ENCODE measurements around the gene NRG3.

NRG3 gene

DNA sequence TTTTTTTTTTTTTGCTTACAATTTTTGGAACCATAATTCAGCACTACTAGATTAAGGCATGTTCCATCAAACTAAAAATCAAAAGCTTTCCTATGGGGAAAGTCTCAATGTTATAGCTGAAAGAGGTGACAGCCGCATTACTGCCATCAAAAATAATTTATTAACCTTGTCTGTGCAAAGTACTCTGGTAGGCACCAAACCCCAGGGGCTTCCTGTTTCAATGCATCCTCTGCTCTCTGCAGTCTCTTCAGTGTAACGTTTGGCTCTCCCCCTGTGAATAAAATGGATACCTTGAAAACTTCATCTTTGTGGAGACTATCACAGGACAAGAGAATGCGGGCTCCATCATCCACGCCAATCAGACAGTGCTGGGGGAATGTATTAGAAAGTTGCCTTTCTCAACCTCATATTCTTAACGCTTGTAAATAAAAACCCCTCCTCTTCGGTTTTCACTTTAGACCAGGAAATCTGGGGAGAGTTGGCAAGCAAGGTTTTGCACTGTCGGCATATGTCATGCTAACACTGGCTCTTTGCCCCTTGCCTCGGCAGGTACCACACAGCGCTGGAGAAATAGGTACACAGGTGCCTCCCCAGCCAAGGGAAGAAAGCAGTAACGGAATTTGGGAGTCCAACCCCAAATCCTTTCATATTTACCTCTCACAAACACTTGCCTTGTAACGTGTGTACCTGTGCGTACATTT, 1.6 kb upstream of the NRG3 start:
- Histone ChIP-seq H3K4me1 (no peaks in the 10 kb centered on the region), H3K27me3 (ENCODE audit: control insufficient read depth, insufficient read depth, low read length) (no peaks in the 10 kb centered on the region), H3K4me3 (ENCODE audit: low read depth, low read length) (no peak overlapping the region), H3K4me2 (ENCODE audit: low read length) (peak overlapping the region; percentile 13), H3K9me3 (ENCODE audit: control insufficient read depth, low read length) (no peaks in the 10 kb centered on the region), H3K27ac (no peak overlapping the region), H3K9ac (no peak overlapping the region), H3K79me2 (no peaks in the 10 kb centered on the region), H2AFZ (peak overlapping the region; percentile 8), H3K36me3 (ENCODE audit: control insufficient read depth, insufficient read depth, low read length) (no peaks in the 10 kb centered on the region)
- TF ChIP-seq, protein P1, sequence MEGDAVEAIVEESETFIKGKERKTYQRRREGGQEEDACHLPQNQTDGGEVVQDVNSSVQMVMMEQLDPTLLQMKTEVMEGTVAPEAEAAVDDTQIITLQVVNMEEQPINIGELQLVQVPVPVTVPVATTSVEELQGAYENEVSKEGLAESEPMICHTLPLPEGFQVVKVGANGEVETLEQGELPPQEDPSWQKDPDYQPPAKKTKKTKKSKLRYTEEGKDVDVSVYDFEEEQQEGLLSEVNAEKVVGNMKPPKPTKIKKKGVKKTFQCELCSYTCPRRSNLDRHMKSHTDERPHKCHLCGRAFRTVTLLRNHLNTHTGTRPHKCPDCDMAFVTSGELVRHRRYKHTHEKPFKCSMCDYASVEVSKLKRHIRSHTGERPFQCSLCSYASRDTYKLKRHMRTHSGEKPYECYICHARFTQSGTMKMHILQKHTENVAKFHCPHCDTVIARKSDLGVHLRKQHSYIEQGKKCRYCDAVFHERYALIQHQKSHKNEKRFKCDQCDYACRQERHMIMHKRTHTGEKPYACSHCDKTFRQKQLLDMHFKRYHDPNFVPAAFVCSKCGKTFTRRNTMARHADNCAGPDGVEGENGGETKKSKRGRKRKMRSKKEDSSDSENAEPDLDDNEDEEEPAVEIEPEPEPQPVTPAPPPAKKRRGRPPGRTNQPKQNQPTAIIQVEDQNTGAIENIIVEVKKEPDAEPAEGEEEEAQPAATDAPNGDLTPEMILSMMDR (IDR thresholded peaks at IDR 0.05) = no peak

DNA sequence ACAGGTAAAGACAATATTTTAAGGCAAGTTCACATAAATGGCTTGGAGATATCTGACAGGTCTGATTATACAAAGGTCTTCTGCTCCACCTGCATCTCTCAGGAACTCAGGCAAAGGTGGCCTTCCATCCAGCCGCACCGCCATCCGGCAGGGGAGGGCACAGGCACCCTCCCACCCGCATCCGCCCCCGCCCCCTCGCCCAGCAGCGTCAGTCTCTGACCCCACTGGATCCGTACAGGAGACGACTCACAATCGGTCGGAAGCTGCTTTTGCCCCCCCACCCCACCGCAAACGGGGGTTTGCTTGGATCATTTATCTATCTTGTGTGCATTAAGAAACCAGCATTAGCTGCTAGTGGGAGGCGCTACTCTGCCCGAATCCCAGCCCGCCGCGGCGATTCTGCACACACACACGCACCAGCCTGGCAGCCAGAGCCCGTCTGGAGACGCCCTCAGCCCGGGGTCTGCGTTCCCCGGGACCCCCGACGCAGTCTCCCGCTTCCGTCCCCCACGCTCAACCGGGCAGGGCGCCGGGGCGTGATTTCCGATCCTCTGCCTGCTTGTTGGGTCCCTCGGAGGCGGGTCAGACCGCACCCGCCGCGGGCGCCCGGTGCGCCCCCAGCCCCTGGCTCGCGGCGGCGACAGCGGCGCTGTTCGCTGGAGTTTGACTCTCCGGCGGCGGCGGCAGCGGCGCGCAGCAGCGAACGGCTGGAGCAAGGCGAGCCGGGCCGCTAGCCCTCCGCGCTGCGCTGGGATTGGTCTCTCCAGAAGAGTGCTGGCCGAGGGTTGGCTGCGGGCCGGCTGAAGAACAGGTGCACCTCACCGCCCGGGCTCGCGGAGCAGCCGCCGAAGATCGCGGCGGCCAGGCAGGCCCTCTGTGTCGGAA, 820 bp upstream of the NRG3 start:
- Histone ChIP-seq H3K9ac (no peak overlapping the region), H3K79me2 (no peaks in the 10 kb centered on the region), H3K9me3 (ENCODE audit: control insufficient read depth, low read length) (no peaks in the 10 kb centered on the region), H3K4me3 (ENCODE audit: low read depth, low read length) (peak overlapping the region; percentile 46), H3K27me3 (ENCODE audit: control insufficient read depth, insufficient read depth, low read length) (no peaks in the 10 kb centered on the region), H3K36me3 (ENCODE audit: control insufficient read depth, insufficient read depth, low read length) (no peaks in the 10 kb centered on the region), H3K4me2 (ENCODE audit: low read length) (peak overlapping the region; percentile 62), H3K4me1 (no peaks in the 10 kb centered on the region), H3K27ac (peak overlapping the region; percentile 17), H2AFZ (peak overlapping the region; percentile 76)
- TF ChIP-seq, protein P1 (IDR thresholded peaks at IDR 0.05) = no peak

DNA sequence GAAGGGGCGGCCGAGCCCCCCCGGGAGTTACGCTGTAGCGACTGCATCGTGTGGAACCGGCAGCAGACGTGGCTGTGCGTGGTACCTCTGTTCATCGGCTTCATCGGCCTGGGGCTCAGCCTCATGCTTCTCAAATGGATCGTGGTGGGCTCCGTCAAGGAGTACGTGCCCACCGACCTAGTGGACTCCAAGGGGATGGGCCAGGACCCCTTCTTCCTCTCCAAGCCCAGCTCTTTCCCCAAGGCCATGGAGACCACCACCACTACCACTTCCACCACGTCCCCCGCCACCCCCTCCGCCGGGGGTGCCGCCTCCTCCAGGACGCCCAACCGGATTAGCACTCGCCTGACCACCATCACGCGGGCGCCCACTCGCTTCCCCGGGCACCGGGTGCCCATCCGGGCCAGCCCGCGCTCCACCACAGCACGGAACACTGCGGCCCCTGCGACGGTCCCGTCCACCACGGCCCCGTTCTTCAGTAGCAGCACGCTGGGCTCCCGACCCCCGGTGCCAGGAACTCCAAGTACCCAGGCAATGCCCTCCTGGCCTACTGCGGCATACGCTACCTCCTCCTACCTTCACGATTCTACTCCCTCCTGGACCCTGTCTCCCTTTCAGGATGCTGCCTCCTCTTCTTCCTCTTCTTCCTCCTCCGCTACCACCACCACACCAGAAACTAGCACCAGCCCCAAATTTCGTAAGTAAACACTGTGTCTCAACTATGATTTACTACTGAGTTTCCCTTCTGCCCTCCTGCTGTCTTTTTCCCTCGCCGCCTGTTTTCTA, 666 bp downstream of the NRG3 start:
- H3K9me3 ChIP-seq (ENCODE audit: control insufficient read depth, low read length) = no peaks in the 10 kb centered on the region
- no peaks in the 10 kb centered on the region for H3K4me1 ChIP-seq
- H2AFZ ChIP-seq = peak overlapping the region; percentile 59
- peak overlapping the region; percentile 15 for H3K4me3 ChIP-seq (ENCODE audit: low read depth, low read length)
- H3K9ac ChIP-seq = no peak overlapping the region
- H3K27ac ChIP-seq = no peak overlapping the region
- H3K79me2 ChIP-seq = no peaks in the 10 kb centered on the region
- TF ChIP-seq, protein P1 (IDR thresholded peaks at IDR 0.05) = no peak
- peak overlapping the region; percentile 60 for H3K4me2 ChIP-seq (ENCODE audit: low read length)
- no peaks in the 10 kb centered on the region for H3K36me3 ChIP-seq (ENCODE audit: control insufficient read depth, insufficient read depth, low read length)
- no peaks in the 10 kb centered on the region for H3K27me3 ChIP-seq (ENCODE audit: control insufficient read depth, insufficient read depth, low read length)

DNA sequence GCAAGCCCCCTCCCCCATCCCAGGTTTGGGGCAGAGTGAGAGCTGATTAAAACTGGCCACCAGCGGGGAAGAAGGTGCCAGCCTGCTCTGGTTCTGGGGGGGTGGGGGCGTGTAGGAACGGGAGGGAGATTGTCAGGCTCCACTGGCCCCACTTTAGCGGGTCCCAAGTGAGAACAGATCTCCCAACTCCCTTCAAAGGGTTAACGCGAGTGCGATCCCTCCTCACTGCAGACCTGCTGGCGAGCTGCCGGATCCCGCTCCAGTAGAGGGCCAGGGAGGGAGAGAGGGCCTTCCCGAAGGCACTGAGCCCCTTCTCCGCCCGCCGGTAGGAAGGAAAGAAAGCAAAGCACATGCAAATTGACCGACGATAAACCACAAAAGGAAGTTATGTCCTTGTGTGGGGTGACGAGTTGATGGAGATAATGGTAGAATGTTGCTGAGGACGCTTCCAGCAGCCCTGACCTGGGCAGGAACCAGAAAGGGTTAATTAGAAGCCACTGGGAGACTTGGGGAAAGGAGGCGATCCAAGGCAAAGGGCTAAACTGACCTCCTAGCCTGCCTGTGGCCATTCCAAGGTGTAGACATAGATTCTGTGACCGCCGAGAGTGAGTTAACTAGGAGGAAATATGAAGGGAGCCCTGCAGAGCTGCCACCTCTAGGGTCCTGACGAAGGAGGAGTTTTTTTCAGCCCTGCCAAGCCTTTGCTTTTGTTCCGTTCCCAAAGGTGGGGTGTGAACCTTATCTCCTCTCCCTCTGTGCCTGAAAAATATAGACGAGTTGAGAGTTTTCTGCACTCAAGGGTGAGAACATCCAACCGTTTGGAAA, 1.5 kb downstream of the NRG3 start:
- Histone ChIP-seq H3K27ac (no peak overlapping the region), H3K27me3 (ENCODE audit: control insufficient read depth, insufficient read depth, low read length) (no peaks in the 10 kb centered on the region), H3K9ac (no peak overlapping the region), H3K4me2 (ENCODE audit: low read length) (peak overlapping the region; percentile 60), H3K36me3 (ENCODE audit: control insufficient read depth, insufficient read depth, low read length) (no peaks in the 10 kb centered on the region), H3K9me3 (ENCODE audit: control insufficient read depth, low read length) (no peaks in the 10 kb centered on the region), H2AFZ (peak overlapping the region; percentile 28), H3K4me3 (ENCODE audit: low read depth, low read length) (peak overlapping the region; percentile 15), H3K4me1 (no peaks in the 10 kb centered on the region), H3K79me2 (no peaks in the 10 kb centered on the region)
- TF ChIP-seq, protein P1 (IDR thresholded peaks at IDR 0.05) = no peak

Data from parathyroid adenoma (tissue), 2 donors.